Gastroesophageal sphincter (tissue), 4 donors: ENCODE data around the gene BAG3. TPM values are rescaled to one million over a fixed set of nuclear protein-coding genes. Genes with fewer than 3 reads are reported as not detected.

Experiments used
- ATAC-seq: fragments of 150-250 bp; one replicate; pipeline ENCODE4 v1.9.1; 2016; ENCODE audit warnings: mild to moderate bottlenecking, moderate library complexity
- H3K27ac ChIP-seq, 4 donors: fragments of 200-600 bp; sonication (generic) in 3 of 4; 1 replicate in 3 of 4; 2 replicates in 1 of 4; pipeline ENCODE4 v1.5.1; 2016 to 2019
- H3K27me3 ChIP-seq: fragments of 200-600 bp; sonication (generic); one replicate; pipeline ENCODE4 v1.5.1; 2019
- H3K36me3 ChIP-seq, 2 donors: fragments of 200-600 bp; sonication (generic); one replicate each; pipeline ENCODE4 v1.5.1; 2019; ENCODE audit warnings: control low read depth in 1 of 2
- H3K4me1 ChIP-seq, 3 donors: fragments of 200-600 bp; sonication (generic); 1 replicate in 2 of 3; 2 replicates in 1 of 3; pipeline ENCODE4 v1.5.1; 2016 to 2019; ENCODE audit warnings: control low read depth in 2 of 3
- H3K4me3 ChIP-seq, 2 donors: fragments of 200-600 bp; sonication (generic); one replicate each; pipeline ENCODE4 v1.5.1; 2019; ENCODE audit warnings: mild to moderate bottlenecking in 1 of 2, moderate library complexity in 1 of 2
- H3K9me3 ChIP-seq, 3 donors: fragments of 200-600 bp; sonication (generic); one replicate each; pipeline ENCODE4 v1.5.1; 2017 to 2019; ENCODE audit warnings: control low read depth in 2 of 3
- CTCF ChIP-seq, 4 experiments: fragments of 200-600 bp in 2 of 4; fragments of 450-650 bp in 2 of 4; sonication (generic) in 1 of 4; IDR thresholded peaks; one replicate each; pipeline ENCODE4 v1.5.1; 2017 to 2019; ENCODE audit warnings: antibody characterized with exemption in 4 of 4, mild to moderate bottlenecking in 2 of 4, moderate library complexity in 2 of 4
- EP300 ChIP-seq: sonication (generic); formaldehyde crosslinking; IDR thresholded peaks from one replicate; pipeline ENCODE4 v1.6.1; 2017; ENCODE audit warnings: antibody characterized with exemption, mild to moderate bottlenecking
- POLR2A ChIP-seq, 2 donors: fragments of 450-650 bp; IDR thresholded peaks; one replicate each; pipeline ENCODE4 v1.6.1; 2017; ENCODE audit warnings: antibody characterized with exemption in 2 of 2, mild to moderate bottlenecking in 2 of 2, moderate library complexity in 1 of 2
- POLR2AphosphoS5 ChIP-seq: sonication (generic); formaldehyde crosslinking; IDR thresholded peaks from one replicate; pipeline ENCODE4 v1.6.1; 2017; ENCODE audit warnings: antibody characterized with exemption
- WGBS, 2 donors: methylation state at CpG; one replicate each; pipeline ENCODE4 v1.1.5; 2018; ENCODE audit warnings: low coverage in 1 of 2; 5-methylcytosine and 5-hydroxymethylcytosine counted together
- total RNA-seq, 4 donors: library from RNA; depleted of rRNA; stranded (reverse); fragments of >200 nt; gene quantifications; one replicate each; pipeline ENCODE4 v1.1.0, GENCODE V29; 2016

The BAG3 gene
- total RNA-seq, 4 donors from 2014 or later, result 31.2 to 80.4 (median 61.4) TPM

- Histone ChIP-seq H3K9me3 (no peaks in the 10 kb centered on the region), H3K27ac (no peak overlapping the region), H3K4me3 (no peak overlapping the region), H3K36me3 (no peaks in the 10 kb centered on the region), H3K4me1 (peaks cover 0 to 9% (median 3%) of the 10 kb centered on the region in 3 donors), H3K27me3 (no peaks in the 10 kb centered on the region)
- 86 to 95% methylated on average over 1 to 4 of the region's 4 CpGs for WGBS, 2 donors
- ATAC-seq, result no peak
- TF ChIP-seq POLR2A (IDR thresholded peaks at IDR 0.05) (no peak), POLR2AphosphoS5 (no peak), EP300 (no peak), CTCF (IDR thresholded peaks at IDR 0.05) (no peak)
These were observed 41.7 kb upstream of the BAG3 start for GRCh38 chr10:119609516-119609915.

- H3K9me3 ChIP-seq, result no peaks in the 10 kb centered on the region
- H3K27me3 ChIP-seq, result no peaks in the 10 kb centered on the region
- TF ChIP-seq CTCF (IDR thresholded peaks at IDR 0.05) (no peak), POLR2AphosphoS5 (no peak), EP300 (no peak), POLR2A (IDR thresholded peaks at IDR 0.05) (no peak)
- H3K36me3 ChIP-seq, result no peaks in the 10 kb centered on the region
- no peak for ATAC-seq
- H3K4me3 ChIP-seq, result no peak overlapping the region
- peaks cover 0 to 9% (median 3%) of the 10 kb centered on the region in 3 donors for H3K4me1 ChIP-seq
- WGBS, 2 donors, result 63 to 93% methylated on average over 2 to 3 of the region's 4 CpGs
- no peak overlapping the region for H3K27ac ChIP-seq
These were observed 39.7 kb upstream of the BAG3 start for GRCh38 chr10:119611433-119611832.

GRCh38 chr10:119613741-119614140 lies 37.4 kb upstream of the BAG3 start:
- Histone ChIP-seq H3K9me3 (no peaks in the 10 kb centered on the region), H3K4me3 (no peak overlapping the region), H3K36me3 (no peaks in the 10 kb centered on the region), H3K27me3 (no peaks in the 10 kb centered on the region), H3K4me1 (peaks cover 0 to 8% (median 0%) of the 10 kb centered on the region in 3 donors), H3K27ac (no peak overlapping the region)
- no peak for ATAC-seq
- whole genome bisulfite sequencing, 2 donors, result 81% methylated on average over 4 of the region's 6 CpGs; no CpG with 5 or more reads in 1 of the 2 donors
- TF ChIP-seq POLR2AphosphoS5 (no peak), CTCF (IDR thresholded peaks at IDR 0.05) (no peak), POLR2A (IDR thresholded peaks at IDR 0.05) (no peak), EP300 (no peak)

GRCh38 chr10:119614686-119615085 lies 36.5 kb upstream of the BAG3 start:
- 88 to 90% methylated on average over 3 to 4 of the region's 5 CpGs for WGBS, 2 donors

More at GRCh38 chr10:119614686-119615085, 36.5 kb upstream of the BAG3 start:
- no peak for ATAC-seq
- Histone ChIP-seq H3K4me1 (peaks cover 0 to 15% (median 0%) of the 10 kb centered on the region in 3 donors), H3K27me3 (no peaks in the 10 kb centered on the region), H3K9me3 (no peaks in the 10 kb centered on the region), H3K4me3 (no peak overlapping the region), H3K36me3 (no peaks in the 10 kb centered on the region), H3K27ac (no peak overlapping the region)
- TF ChIP-seq POLR2A (IDR thresholded peaks at IDR 0.05), result no peak
- no peak for TF ChIP-seq CTCF (IDR thresholded peaks at IDR 0.05)
- TF ChIP-seq POLR2AphosphoS5, result no peak
- TF ChIP-seq EP300, result no peak
